ENCODE measurements around the gene MYO7A.

DNA sequence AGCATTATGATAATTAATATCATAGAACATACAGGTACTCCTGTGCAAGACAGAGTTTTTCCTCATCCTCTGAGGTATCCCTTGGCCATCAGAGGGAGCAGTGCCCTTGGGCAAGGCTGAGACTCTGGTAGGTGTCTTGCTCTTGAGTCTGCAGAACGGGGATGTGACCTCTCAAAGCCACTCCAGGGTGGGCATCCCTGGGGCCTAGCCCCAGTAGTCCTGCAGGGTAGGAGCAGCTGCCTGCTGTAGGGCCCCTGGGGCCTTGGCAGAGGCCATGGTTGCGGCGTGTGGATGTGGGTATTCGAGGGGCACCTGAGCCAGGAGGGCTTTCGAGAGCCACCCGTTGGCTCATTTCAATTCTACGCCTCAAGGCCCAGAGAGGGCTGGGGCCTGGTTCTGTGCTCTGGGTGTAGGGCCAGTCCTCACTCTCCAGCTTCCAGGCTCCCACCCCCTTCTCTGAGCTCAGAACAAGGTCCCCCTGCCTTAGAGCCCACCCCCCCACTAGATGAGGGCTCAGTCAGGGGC is 33.1 kb upstream of the MYO7A start:
- TF ChIP-seq, protein P1, sequence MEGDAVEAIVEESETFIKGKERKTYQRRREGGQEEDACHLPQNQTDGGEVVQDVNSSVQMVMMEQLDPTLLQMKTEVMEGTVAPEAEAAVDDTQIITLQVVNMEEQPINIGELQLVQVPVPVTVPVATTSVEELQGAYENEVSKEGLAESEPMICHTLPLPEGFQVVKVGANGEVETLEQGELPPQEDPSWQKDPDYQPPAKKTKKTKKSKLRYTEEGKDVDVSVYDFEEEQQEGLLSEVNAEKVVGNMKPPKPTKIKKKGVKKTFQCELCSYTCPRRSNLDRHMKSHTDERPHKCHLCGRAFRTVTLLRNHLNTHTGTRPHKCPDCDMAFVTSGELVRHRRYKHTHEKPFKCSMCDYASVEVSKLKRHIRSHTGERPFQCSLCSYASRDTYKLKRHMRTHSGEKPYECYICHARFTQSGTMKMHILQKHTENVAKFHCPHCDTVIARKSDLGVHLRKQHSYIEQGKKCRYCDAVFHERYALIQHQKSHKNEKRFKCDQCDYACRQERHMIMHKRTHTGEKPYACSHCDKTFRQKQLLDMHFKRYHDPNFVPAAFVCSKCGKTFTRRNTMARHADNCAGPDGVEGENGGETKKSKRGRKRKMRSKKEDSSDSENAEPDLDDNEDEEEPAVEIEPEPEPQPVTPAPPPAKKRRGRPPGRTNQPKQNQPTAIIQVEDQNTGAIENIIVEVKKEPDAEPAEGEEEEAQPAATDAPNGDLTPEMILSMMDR (conservative IDR thresholded peaks at IDR 0.05) = no peak
- no peak for TF ChIP-seq EZH2 (IDR thresholded peaks at IDR 0.05; ENCODE audit: low read depth)
